ENCODE measurements around the gene VDAC2.
A peak's percentile ranks its signal among the peaks of the same experiment; 100 is the strongest.
"Not testable (repeated sequence)": the region's sequence is repeated elsewhere in the genome, so short reads cannot be mapped to it uniquely, and the experiment has no call there.

VDAC2 gene

GRCh38 chr10:75210282-75211006 is at the start of gene VDAC2:
VDAC2 (plus strand) TSS chr10:75210796; CDS start chr10:75211159, 363 bp downstream.
- DNase-seq: peak; percentile 77

GRCh38 chr10:75165684-75166622 is 44.6 kb upstream of the VDAC2 start:
- DNase-seq: no peak

GRCh38 chr10:75166623-75166972 is 44.0 kb upstream of the VDAC2 start:
- DNase-seq: no peak

- DNase-seq: no peak
Observed at GRCh38 chr10:75168275-75168674, 42.3 kb upstream of the VDAC2 start.

GRCh38 chr10:75170215-75170614 is 40.4 kb upstream of the VDAC2 start:
- no peak for DNase-seq

- DNase-seq: no peak
Observed at GRCh38 chr10:75175046-75175445, 35.5 kb upstream of the VDAC2 start.

GRCh38 chr10:75176046-75176445 is 34.5 kb upstream of the VDAC2 start:
- DNase-seq: no peak

- DNase-seq: no peak
Observed at GRCh38 chr10:75176736-75177135, 33.9 kb upstream of the VDAC2 start.

- DNase-seq: no peak
Observed at GRCh38 chr10:75179657-75180177, 30.9 kb upstream of the VDAC2 start.

- no peak for DNase-seq
Observed at GRCh38 chr10:75180592-75180991, 30.0 kb upstream of the VDAC2 start.

GRCh38 chr10:75181073-75181472 is 29.5 kb upstream of the VDAC2 start:
- DNase-seq: no peak

GRCh38 chr10:75186310-75186709 is 24.3 kb upstream of the VDAC2 start:
- no peak for DNase-seq

- DNase-seq: peak; percentile 49
Observed at GRCh38 chr10:75187961-75188426, 22.6 kb upstream of the VDAC2 start.

GRCh38 chr10:75188522-75188921 is 22.1 kb upstream of the VDAC2 start:
- DNase-seq: not testable (repeated sequence)

GRCh38 chr10:75189266-75190096 is 21.1 kb upstream of the VDAC2 start:
- no peak for DNase-seq

- DNase-seq: no peak
Observed at GRCh38 chr10:75191821-75192568, 18.6 kb upstream of the VDAC2 start.

GRCh38 chr10:75194625-75195024 is 16.0 kb upstream of the VDAC2 start:
- not testable (repeated sequence) for DNase-seq

GRCh38 chr10:75195035-75195763 is 15.4 kb upstream of the VDAC2 start:
- DNase-seq: no peak

- DNase-seq: no peak
Observed at GRCh38 chr10:75197066-75197465, 13.5 kb upstream of the VDAC2 start.

GRCh38 chr10:75197906-75198305 is 12.7 kb upstream of the VDAC2 start:
- DNase-seq: no peak

GRCh38 chr10:75199949-75200348 is 10.6 kb upstream of the VDAC2 start:
- DNase-seq: not testable (repeated sequence)
